Peyer's patch (tissue), 4 donors: ENCODE results near the gene NDUFS4. TPM values are rescaled to one million over a fixed set of nuclear protein-coding genes. Genes with fewer than 3 reads are reported as not detected.

Experiments used
- DNase-seq, 3 donors: peaks; one replicate each; pipeline ENCODE4 v3.0.0-alpha.2; 2017 to 2019
- H3K27ac ChIP-seq, 4 donors: fragments of 200-600 bp; sonication (generic); one replicate each; pipeline ENCODE4 v1.5.1; 2016 to 2019
- H3K27me3 ChIP-seq, 2 donors: fragments of 200-600 bp; sonication (generic); one replicate each; pipeline ENCODE4 v1.5.1; 2019
- H3K36me3 ChIP-seq, 3 donors: fragments of 200-600 bp; sonication (generic); one replicate each; pipeline ENCODE4 v1.5.1; 2016 to 2019
- H3K4me1 ChIP-seq, 4 donors: fragments of 200-600 bp; sonication (generic); one replicate each; pipeline ENCODE4 v1.5.1; 2016 to 2019
- H3K4me3 ChIP-seq, 4 donors: fragments of 200-600 bp; sonication (generic); 1 replicate in 3 of 4; 2 replicates in 1 of 4; pipeline ENCODE4 v1.5.1; 2016 to 2019; ENCODE audit warnings: mild to moderate bottlenecking in 1 of 4
- H3K9me3 ChIP-seq, 4 donors: fragments of 200-600 bp; sonication (generic); one replicate each; pipeline ENCODE4 v1.5.1; 2016 to 2019; ENCODE audit warnings: mild to moderate bottlenecking in 1 of 4
- POLR2A ChIP-seq, 2 donors: fragments of 450-650 bp; IDR thresholded peaks; one replicate each; pipeline ENCODE4 v1.5.1; 2017; ENCODE audit warnings: antibody characterized with exemption in 2 of 2, mild to moderate bottlenecking in 2 of 2, moderate library complexity in 2 of 2
- total RNA-seq, 4 donors: library from RNA; depleted of rRNA; stranded (reverse); fragments of >200 nt; gene quantifications; one replicate each; pipeline ENCODE4 v1.1.0, GENCODE V29; 2016
- TF ChIP-seq, protein P1 (sequence below), 6 experiments: fragments of 450-650 bp in 4 of 6; fragments of 200-600 bp in 2 of 6; sonication (generic) in 1 of 6; IDR thresholded peaks; one replicate each; pipeline ENCODE4 v1.5.1; 2017 to 2019; ENCODE audit warnings: antibody characterized with exemption in 6 of 6, mild to moderate bottlenecking in 3 of 6, moderate library complexity in 1 of 6

Gene NDUFS4
- total RNA-seq, 4 donors from 2014 or later = 51.3 to 71.4 (median 63.1) TPM

DNA sequence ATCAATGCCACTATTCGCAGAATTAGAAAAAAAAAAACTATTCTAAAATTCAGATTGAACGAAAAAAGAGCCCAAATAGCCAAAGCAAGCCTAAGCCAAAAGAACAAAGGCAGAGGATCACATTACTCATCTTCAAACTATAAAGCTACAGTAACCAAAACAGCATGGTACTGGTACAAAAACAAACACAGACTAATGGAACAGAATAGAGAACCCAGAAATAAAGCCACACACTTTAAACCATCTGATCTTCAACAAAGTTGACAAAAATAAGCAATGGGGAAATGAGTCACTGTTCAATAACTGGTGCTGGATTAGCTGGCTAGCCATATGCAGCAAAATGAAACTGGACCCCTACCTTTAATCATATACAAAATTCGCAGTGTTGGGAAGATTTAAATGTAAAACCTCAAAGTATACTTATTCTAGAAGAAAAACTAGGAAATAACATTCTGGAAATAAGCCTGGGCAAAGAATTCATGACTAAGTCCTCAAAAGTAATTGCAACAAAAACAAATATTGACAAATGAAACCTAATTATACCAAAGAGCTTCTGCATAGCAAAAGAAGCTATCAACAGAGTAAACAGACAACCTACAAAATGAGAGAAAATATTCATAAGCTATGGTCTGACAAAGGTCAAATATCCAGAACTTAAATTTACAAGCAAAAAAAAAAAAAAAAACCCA is 153.7 kb downstream of the NDUFS4 start:
- no peaks in the 10 kb centered on the region for H3K9me3 ChIP-seq

DNA sequence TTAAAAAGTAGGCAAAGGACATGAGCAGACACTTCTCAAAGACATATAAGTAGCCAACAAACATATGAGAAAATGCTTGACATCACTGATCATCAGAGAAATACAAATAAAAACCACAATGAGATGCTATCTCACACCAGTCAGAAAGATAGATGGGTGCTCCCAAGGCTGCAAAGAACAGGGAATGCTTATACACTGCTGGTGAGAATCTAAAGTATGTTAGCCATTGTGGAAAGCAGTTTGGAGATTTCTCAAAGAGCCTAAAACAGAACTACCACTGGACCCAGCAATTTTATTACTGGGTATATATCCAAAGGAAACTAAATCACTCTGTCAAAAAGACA is 154.2 kb downstream of the NDUFS4 start:
- Histone ChIP-seq H3K36me3 (no peaks in the 10 kb centered on the region), H3K27me3 (no peaks in the 10 kb centered on the region), H3K4me1 (no peaks in the 10 kb centered on the region), H3K27ac (no peak overlapping the region), H3K4me3 (no peak overlapping the region), H3K9me3 (no peaks in the 10 kb centered on the region)
- DNase-seq = no peak
- TF ChIP-seq, protein P1, sequence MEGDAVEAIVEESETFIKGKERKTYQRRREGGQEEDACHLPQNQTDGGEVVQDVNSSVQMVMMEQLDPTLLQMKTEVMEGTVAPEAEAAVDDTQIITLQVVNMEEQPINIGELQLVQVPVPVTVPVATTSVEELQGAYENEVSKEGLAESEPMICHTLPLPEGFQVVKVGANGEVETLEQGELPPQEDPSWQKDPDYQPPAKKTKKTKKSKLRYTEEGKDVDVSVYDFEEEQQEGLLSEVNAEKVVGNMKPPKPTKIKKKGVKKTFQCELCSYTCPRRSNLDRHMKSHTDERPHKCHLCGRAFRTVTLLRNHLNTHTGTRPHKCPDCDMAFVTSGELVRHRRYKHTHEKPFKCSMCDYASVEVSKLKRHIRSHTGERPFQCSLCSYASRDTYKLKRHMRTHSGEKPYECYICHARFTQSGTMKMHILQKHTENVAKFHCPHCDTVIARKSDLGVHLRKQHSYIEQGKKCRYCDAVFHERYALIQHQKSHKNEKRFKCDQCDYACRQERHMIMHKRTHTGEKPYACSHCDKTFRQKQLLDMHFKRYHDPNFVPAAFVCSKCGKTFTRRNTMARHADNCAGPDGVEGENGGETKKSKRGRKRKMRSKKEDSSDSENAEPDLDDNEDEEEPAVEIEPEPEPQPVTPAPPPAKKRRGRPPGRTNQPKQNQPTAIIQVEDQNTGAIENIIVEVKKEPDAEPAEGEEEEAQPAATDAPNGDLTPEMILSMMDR (IDR thresholded peaks at IDR 0.05) = no peak
- no peak for TF ChIP-seq POLR2A (IDR thresholded peaks at IDR 0.05)

More for the DNA sequence above, 153.7 kb downstream of the NDUFS4 start:
- DNase-seq = no peak
- no peaks in the 10 kb centered on the region for H3K27me3 ChIP-seq
- H3K4me3 ChIP-seq = no peak overlapping the region
- H3K36me3 ChIP-seq = no peaks in the 10 kb centered on the region
- TF ChIP-seq POLR2A (IDR thresholded peaks at IDR 0.05) = no peak
- TF ChIP-seq, protein P1 (IDR thresholded peaks at IDR 0.05) = no peak
- H3K4me1 ChIP-seq = no peaks in the 10 kb centered on the region
- no peak overlapping the region for H3K27ac ChIP-seq

DNA sequence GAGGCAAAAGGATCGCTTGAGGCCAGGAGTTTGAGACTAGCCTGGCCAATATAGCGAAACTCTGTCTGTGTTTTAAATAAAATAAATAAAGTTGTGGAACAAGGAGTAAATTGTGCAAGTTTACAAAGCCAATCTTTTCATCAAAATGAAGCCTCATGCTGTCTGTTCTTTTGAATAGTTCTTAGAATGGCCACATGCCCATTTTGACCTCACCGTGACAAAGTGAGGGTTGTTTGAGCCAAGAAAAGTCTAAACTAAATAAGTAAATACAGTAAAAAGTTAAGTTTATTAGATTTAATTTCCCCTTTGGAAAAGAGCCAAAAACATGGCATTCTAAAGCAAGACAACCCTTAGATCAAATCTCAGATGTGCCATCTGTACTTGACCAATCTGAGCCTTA is 165.7 kb downstream of the NDUFS4 start:
- no peaks in the 10 kb centered on the region for H3K4me1 ChIP-seq
- H3K9me3 ChIP-seq = no peaks in the 10 kb centered on the region
- TF ChIP-seq, protein P1 (IDR thresholded peaks at IDR 0.05) = no peak
- TF ChIP-seq POLR2A (IDR thresholded peaks at IDR 0.05) = no peak
- H3K4me3 ChIP-seq = no peak overlapping the region
- no peak overlapping the region for H3K27ac ChIP-seq
- H3K36me3 ChIP-seq = no peaks in the 10 kb centered on the region
- H3K27me3 ChIP-seq = no peaks in the 10 kb centered on the region
- no peak for DNase-seq

DNA sequence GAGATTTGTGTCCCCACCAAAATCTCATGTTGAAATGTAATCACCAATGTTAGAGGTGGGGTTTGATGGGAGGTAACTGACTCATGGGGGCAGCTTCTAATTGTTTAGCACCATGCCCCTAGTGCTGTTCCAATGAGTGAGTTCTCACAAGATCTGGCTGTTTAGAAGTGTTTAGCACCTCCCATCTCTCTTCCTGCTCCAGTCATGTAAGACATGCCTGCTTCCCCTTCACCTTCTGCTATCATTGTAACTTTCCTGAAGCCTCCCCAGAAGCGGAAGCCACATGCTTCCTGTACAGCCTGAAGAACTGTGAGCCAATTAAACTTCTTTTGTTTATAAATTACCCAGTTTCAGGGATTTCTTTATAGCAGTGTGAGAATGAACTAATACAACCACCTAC is 170.5 kb downstream of the NDUFS4 start:
- Histone ChIP-seq H3K9me3 (no peaks in the 10 kb centered on the region), H3K27ac (no peak overlapping the region), H3K36me3 (no peaks in the 10 kb centered on the region), H3K4me1 (no peaks in the 10 kb centered on the region), H3K4me3 (no peak overlapping the region), H3K27me3 (no peaks in the 10 kb centered on the region)
- TF ChIP-seq, protein P1 (IDR thresholded peaks at IDR 0.05) = no peak
- no peak for TF ChIP-seq POLR2A (IDR thresholded peaks at IDR 0.05)
- no peak for DNase-seq

Other genes with a start within 250 kb of the NDUFS4 start
- gene FST, start 80.0 kb upstream of the NDUFS4 start, total RNA-seq = 10 to 100 TPM in 2 of 4 donors, 1 to 10 TPM in 2; 3.5 to 47.0 (median 10.9) TPM